ENCODE results near the gene CNKSR3.

Gene CNKSR3

DNA sequence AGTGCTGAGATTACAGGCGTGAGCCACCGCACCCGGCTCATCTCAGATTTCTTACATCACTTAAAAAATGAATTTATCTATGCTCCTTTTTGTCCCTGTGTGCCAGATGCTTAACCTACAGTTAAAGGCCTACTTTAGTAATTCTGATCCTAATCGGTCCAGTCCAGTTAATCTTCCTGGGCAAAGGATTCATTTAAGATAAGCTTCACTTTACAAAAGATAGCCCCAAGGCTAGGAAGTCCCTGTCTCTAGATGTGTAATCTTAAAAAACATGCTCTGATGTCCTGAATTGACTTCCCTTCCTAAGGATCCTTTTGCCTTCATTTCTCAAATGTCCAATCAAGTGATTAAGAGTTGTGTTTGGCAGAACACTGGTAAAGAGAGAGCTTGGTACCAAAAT, 85.5 kb downstream of the CNKSR3 start:
- TF ChIP-seq, protein P1, sequence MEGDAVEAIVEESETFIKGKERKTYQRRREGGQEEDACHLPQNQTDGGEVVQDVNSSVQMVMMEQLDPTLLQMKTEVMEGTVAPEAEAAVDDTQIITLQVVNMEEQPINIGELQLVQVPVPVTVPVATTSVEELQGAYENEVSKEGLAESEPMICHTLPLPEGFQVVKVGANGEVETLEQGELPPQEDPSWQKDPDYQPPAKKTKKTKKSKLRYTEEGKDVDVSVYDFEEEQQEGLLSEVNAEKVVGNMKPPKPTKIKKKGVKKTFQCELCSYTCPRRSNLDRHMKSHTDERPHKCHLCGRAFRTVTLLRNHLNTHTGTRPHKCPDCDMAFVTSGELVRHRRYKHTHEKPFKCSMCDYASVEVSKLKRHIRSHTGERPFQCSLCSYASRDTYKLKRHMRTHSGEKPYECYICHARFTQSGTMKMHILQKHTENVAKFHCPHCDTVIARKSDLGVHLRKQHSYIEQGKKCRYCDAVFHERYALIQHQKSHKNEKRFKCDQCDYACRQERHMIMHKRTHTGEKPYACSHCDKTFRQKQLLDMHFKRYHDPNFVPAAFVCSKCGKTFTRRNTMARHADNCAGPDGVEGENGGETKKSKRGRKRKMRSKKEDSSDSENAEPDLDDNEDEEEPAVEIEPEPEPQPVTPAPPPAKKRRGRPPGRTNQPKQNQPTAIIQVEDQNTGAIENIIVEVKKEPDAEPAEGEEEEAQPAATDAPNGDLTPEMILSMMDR (IDR thresholded peaks at IDR 0.05; ENCODE audit: control insufficient read depth, insufficient read depth, low read depth, low read length, missing control alignments), result no peak
- no peak for DNase-seq (ENCODE audit: low read depth)
- H3K4me3 ChIP-seq (ENCODE audit: control insufficient read depth, low read depth, low read length), result no peak overlapping the region

DNA sequence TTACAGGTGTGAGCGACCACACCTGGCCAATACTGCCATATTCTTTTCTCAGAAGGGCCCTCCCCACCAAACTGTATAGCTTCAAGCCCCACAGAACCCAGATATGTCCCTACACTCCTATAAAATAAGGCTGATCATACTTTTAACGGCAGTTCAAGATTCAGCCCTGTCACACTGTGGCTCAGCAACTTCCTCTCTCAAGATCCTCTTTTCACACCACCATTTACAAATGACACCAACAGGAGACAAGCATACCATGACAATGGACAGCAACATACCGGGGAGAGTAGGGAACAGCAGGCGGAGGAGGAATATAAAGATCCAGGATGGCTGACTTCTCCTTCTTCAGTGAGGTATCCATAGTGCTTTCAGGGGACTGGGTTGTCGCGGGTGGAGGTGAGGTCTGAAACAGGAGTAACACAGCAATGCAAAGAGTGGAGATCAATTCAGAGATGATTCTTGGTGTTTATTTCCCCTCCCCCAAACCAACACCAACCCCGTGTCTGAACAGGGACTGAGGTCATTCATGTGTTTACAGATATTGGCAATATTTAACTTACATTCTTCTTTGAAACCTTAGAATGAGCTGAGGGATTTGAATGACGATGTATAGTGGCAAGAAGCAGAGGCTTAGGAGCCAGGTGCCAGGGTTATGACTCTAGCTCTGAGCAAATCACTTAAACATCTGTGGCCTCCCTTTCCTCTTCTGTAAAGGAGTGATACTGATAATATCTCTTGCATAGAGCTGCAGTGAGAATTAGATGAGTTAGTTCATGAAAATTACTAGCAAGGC, 96.3 kb downstream of the CNKSR3 start:
- TF ChIP-seq, protein P1 (IDR thresholded peaks at IDR 0.05; ENCODE audit: control insufficient read depth, insufficient read depth, low read depth, low read length, missing control alignments), result no peak
- no peak overlapping the region for H3K4me3 ChIP-seq (ENCODE audit: control insufficient read depth, low read depth, low read length)
- no peak for DNase-seq (ENCODE audit: low read depth)

DNA sequence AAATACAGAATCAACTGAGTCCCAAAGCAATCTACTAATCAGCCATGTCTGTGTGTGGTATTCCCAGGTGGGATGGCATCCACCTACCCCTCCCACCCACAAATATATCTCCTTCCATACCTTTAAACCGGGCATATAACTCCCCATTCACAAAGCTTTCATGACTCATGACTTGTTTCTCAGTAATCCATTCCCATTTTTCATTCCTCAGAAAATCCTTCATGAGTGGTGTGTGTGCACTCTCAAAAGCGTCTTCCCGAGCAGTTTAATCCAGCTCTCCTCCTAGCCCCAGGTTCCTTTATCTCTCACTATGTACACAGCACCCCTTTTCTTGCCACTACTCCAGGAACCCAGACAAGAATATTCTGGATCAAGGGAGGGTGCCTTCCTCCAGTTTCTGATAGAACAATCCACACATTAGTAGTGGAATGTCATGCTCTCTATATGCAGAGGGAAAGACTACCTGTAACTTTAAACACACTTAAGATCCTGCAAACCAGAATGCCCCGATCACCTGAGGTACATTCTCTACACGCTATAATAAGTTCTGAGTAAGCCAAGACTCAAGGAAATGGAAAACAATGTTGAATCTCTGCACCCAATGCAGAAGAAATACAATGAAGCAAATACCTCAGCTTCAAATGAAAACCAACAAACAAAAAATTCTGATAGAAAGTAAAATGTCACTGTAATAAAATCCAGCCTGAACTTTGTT, 98.2 kb downstream of the CNKSR3 start:
- TF ChIP-seq, protein P1 (IDR thresholded peaks at IDR 0.05; ENCODE audit: control insufficient read depth, insufficient read depth, low read depth, low read length, missing control alignments), result no peak
- H3K4me3 ChIP-seq (ENCODE audit: control insufficient read depth, low read depth, low read length), result no peak overlapping the region
- DNase-seq (ENCODE audit: low read depth), result no peak

DNA sequence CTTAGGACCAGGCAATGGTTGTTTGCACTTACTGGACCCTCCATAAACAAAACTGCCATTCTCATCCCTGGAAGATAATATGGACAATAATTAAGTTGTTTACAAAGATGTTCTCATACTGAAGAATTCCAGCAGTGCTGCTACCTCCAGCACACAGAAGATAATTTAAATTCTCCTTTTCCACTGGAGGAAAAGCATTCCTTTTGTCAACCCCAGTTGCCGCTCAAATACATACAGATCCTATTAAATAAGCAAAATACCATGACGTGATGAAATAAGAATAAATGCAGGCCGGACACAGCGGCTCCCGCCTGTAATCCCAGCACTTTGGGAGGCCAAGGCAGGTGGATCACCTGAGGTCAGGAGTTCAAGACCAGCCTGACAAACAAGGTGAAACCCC, 99.4 kb downstream of the CNKSR3 start:
- no peak overlapping the region for H3K4me3 ChIP-seq (ENCODE audit: control insufficient read depth, low read depth, low read length)
- DNase-seq (ENCODE audit: low read depth), result no peak
- TF ChIP-seq, protein P1 (IDR thresholded peaks at IDR 0.05; ENCODE audit: control insufficient read depth, insufficient read depth, low read depth, low read length, missing control alignments), result no peak

DNA sequence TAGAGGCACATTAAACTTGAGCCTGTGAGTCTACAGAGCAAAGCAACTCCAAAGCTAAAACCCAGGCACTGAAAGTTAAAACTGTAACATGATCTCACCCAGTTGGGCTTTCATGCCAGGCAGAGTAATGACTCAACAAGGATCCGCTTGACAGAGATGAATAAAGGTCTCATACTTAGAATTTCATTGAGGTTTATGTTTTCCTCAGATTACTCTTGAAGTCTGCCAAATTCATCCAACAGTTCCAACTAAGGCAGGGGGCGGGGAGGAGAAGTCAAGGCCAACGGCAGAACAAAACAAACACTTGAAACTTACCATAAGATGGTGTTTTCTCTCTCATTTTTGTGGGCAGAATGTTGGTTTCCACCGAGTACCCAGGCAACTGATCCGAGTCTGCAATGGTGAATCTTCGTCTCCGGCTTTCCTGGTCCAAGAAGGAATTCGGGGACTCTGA, 99.8 kb downstream of the CNKSR3 start:
- H3K4me3 ChIP-seq (ENCODE audit: control insufficient read depth, low read depth, low read length), result no peak overlapping the region
- TF ChIP-seq, protein P1 (IDR thresholded peaks at IDR 0.05; ENCODE audit: control insufficient read depth, insufficient read depth, low read depth, low read length, missing control alignments), result no peak
- DNase-seq (ENCODE audit: low read depth), result peak; percentile 96

DNA sequence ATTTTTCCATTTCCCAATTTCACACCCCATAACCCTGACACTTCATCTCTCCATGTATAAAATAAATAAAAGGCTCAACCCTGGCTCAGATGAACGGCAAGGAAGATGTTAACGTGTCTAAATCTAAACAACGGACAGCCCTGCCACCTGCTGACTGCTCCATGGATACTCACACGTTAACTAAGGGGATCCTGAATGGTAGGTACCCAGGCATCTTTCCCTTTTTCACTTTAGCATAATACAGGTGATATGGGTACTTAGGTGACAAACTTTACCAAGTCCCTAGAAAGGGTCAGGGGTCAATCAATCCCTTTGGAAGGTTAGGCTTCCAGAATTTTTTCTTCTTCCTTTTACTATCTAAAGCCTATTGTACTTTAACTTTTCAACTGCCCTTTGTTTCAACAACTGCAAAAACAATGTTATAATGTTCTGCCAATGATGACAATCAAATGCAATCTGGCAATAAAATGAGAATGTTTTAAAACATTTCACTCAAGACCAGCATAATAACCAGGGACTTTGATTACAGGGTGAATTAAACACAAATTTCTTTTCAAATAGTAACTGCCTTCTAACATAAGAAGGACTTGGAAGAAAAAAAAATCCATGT, 101.5 kb downstream of the CNKSR3 start:
- no peak overlapping the region for H3K4me3 ChIP-seq (ENCODE audit: control insufficient read depth, low read depth, low read length)
- DNase-seq (ENCODE audit: low read depth), result no peak
- TF ChIP-seq, protein P1 (IDR thresholded peaks at IDR 0.05; ENCODE audit: control insufficient read depth, insufficient read depth, low read depth, low read length, missing control alignments), result peak; percentile 34

Measured in AG09309 (cell line).